GM18861 (cell line): ENCODE data around the gene AIFM3.
"Not testable (repeated sequence)": the region's sequence is repeated elsewhere in the genome, so short reads cannot be mapped to it uniquely, and the experiment has no call there.

Experiments used
- ATAC-seq: cut with Tn5 transposase; IDR thresholded peaks from one replicate; pipeline ENCODE4 v1.9.1; 2021; ENCODE audit not compliant: unreplicated experiment

AIFM3 gene

GRCh38 chr22:20966883-20967696 is at the start of gene AIFM3:
TSS of gene AIFM3 (plus strand) at chr22:20967255. CDS start at chr22:20967945, 690 bp downstream.
- no peak for ATAC-seq

- ATAC-seq: no peak
Observed at GRCh38 chr22:20918663-20919218, 48.3 kb upstream of the AIFM3 start.

GRCh38 chr22:20919718-20920117 is 47.3 kb upstream of the AIFM3 start:
- ATAC-seq: no peak

- no peak for ATAC-seq
Observed at GRCh38 chr22:20920881-20921203, 46.2 kb upstream of the AIFM3 start.

- no peak for ATAC-seq
Observed at GRCh38 chr22:20922141-20922751, 44.8 kb upstream of the AIFM3 start.

GRCh38 chr22:20926243-20926642 is 40.8 kb upstream of the AIFM3 start:
- no peak for ATAC-seq

- no peak for ATAC-seq
Observed at GRCh38 chr22:20927940-20928572, 39.0 kb upstream of the AIFM3 start.

- ATAC-seq: no peak
Observed at GRCh38 chr22:20928573-20928967, 38.5 kb upstream of the AIFM3 start.

- ATAC-seq: no peak
Observed at GRCh38 chr22:20930004-20930403, 37.1 kb upstream of the AIFM3 start.

GRCh38 chr22:20930435-20930834 is 36.6 kb upstream of the AIFM3 start:
- ATAC-seq: not testable (repeated sequence)

- no peak for ATAC-seq
Observed at GRCh38 chr22:20931126-20931654, 35.9 kb upstream of the AIFM3 start.

- no peak for ATAC-seq
Observed at GRCh38 chr22:20933910-20934309, 33.1 kb upstream of the AIFM3 start.

- not testable (repeated sequence) for ATAC-seq
Observed at GRCh38 chr22:20935049-20935448, 32.0 kb upstream of the AIFM3 start.

GRCh38 chr22:20935780-20936539 is 31.1 kb upstream of the AIFM3 start:
- not testable (repeated sequence) for ATAC-seq

- ATAC-seq: no peak
Observed at GRCh38 chr22:20937031-20937793, 29.8 kb upstream of the AIFM3 start.

GRCh38 chr22:20937794-20938671 is 29.0 kb upstream of the AIFM3 start:
- ATAC-seq: no peak

- not testable (repeated sequence) for ATAC-seq
Observed at GRCh38 chr22:20939457-20940185, 27.4 kb upstream of the AIFM3 start.

GRCh38 chr22:20940186-20940651 is 26.8 kb upstream of the AIFM3 start:
- ATAC-seq: no peak
